Neural cell (in vitro differentiated cells): ENCODE data around the gene ITGB4. TPM values are rescaled to one million over a fixed set of nuclear protein-coding genes. Genes with fewer than 3 reads are reported as not detected.

Experiments
- H2AFZ ChIP-seq: fragments of 200-600, 300-800 bp; sonication (generic), shearing (Covaris generic); 2 replicates; pipeline ENCODE4 v1.6.0; 2014; ENCODE audit warnings: low read depth, mild to moderate bottlenecking, antibody characterized with exemption, low read length, moderate library complexity
- H3F3A ChIP-seq: fragments of 200-600 bp; shearing (Covaris generic); 2 replicates; pipeline ENCODE4 v1.6.1; 2016; ENCODE audit warnings: mild to moderate bottlenecking, moderate library complexity, mixed read lengths, antibody characterized with exemption, low read length; ENCODE audit not compliant: insufficient read depth, poor library complexity, severe bottlenecking
- H3K27ac ChIP-seq: fragments of 200-600, 300-800 bp; sonication (generic), shearing (Covaris generic); 2 replicates; pipeline ENCODE4 v1.5.1; 2014; ENCODE audit warnings: mild to moderate bottlenecking, low read length, moderate library complexity
- H3K27me3 ChIP-seq: fragments of 300-800, 200-600 bp; sonication (generic), shearing (Covaris generic); 2 replicates; pipeline ENCODE4 v1.6.0; 2014; ENCODE audit warnings: mild to moderate bottlenecking, low read depth, low read length, moderate library complexity; ENCODE audit not compliant: insufficient read depth
- H3K36me3 ChIP-seq: fragments of 300-800, 200-600 bp; sonication (generic), shearing (Covaris generic); 2 replicates; pipeline ENCODE4 v1.5.1; 2014; ENCODE audit warnings: mild to moderate bottlenecking, antibody characterized with exemption, low read length, moderate library complexity; ENCODE audit not compliant: insufficient read depth
- H3K4me2 ChIP-seq: fragments of 300-800, 200-600 bp; sonication (generic), shearing (Covaris generic); 2 replicates; pipeline ENCODE4 v1.6.0; 2014; ENCODE audit warnings: mild to moderate bottlenecking, low read length
- H3K4me3 ChIP-seq: fragments of 300-800, 200-600 bp; sonication (generic), shearing (Covaris generic); 2 replicates; pipeline ENCODE4 v1.5.1; 2014; ENCODE audit warnings: mild to moderate bottlenecking, low read length, moderate library complexity
- H3K79me2 ChIP-seq: fragments of 200-600 bp; shearing (Covaris generic); replicated peaks from 2 replicates; pipeline ENCODE4 v1.6.0; 2014; ENCODE audit warnings: mild to moderate bottlenecking, low read length, moderate library complexity; ENCODE audit not compliant: insufficient read depth
- H3K9ac ChIP-seq: fragments of 300-800, 200-600 bp; sonication (generic), shearing (Covaris generic); 2 replicates; pipeline ENCODE4 v1.6.1; 2016; ENCODE audit warnings: mild to moderate bottlenecking, low read length, mixed read lengths
- H3K9me2 ChIP-seq: fragments of 200-600 bp; shearing (Covaris generic); 2 replicates; pipeline ENCODE4 v1.6.1; 2016; ENCODE audit warnings: mild to moderate bottlenecking, low read length, mixed read lengths; ENCODE audit not compliant: insufficient read depth
- H3K9me3 ChIP-seq: fragments of 200-600, 300-800 bp; sonication (generic), shearing (Covaris generic); 2 replicates; pipeline ENCODE4 v1.6.1; 2016; ENCODE audit warnings: mild to moderate bottlenecking, mixed run types, low read length, moderate library complexity, mixed read lengths
- H4K20me1 ChIP-seq: fragments of 200-600 bp; shearing (Covaris generic); 2 replicates; pipeline ENCODE4 v1.6.1; 2016; ENCODE audit warnings: mild to moderate bottlenecking, mixed run types; ENCODE audit not compliant: insufficient read depth
- EP300 ChIP-seq: fragments of 450-650 bp; conservative IDR thresholded peaks from 2 replicates; pipeline ENCODE4 v1.6.1; 2014; ENCODE audit warnings: antibody characterized with exemption, mild to moderate bottlenecking, moderate library complexity; ENCODE audit not compliant: poor library complexity, severe bottlenecking
- EZH2 ChIP-seq: fragments of 200-600, 300-800 bp; shearing (Covaris generic), sonication (generic); IDR thresholded peaks from 2 replicates; pipeline ENCODE4 v1.6.1; 2014; ENCODE audit warnings: antibody characterized with exemption, low read length, borderline replicate concordance, mild to moderate bottlenecking; ENCODE audit not compliant: insufficient read depth, poor library complexity, severe bottlenecking
- MXI1 ChIP-seq: fragments of 450-650 bp; conservative IDR thresholded peaks from 2 replicates; pipeline ENCODE4 v1.6.1; 2014; ENCODE audit warnings: antibody characterized with exemption, mild to moderate bottlenecking; ENCODE audit not compliant: poor library complexity, severe bottlenecking
- POLR2AphosphoS5 ChIP-seq: IDR thresholded peaks from 2 replicates; pipeline ENCODE4 v1.6.1; 2012
- RAD21 ChIP-seq: fragments of 450-650 bp; conservative IDR thresholded peaks from 2 replicates; pipeline ENCODE4 v1.6.1; 2014; ENCODE audit warnings: antibody characterized with exemption, mild to moderate bottlenecking, moderate library complexity
- SMC3 ChIP-seq: fragments of 450-650 bp; conservative IDR thresholded peaks from 2 replicates; pipeline ENCODE4 v1.6.1; 2014; ENCODE audit warnings: antibody characterized with exemption, mild to moderate bottlenecking, moderate library complexity; ENCODE audit not compliant: poor library complexity
- TAF1 ChIP-seq: IDR thresholded peaks from 2 replicates; pipeline ENCODE4 v1.6.1; 2012; ENCODE audit warnings: low read depth
- polyA plus RNA-seq: library from polyadenylated mRNA; depleted of rRNA; stranded (reverse); fragments of >200 nt; gene quantifications from 2 replicates; pipeline ENCODE4 v1.2.3, GENCODE V29; 2014
- TF ChIP-seq, protein P1 (sequence below): fragments of 450-650 bp; IDR thresholded peaks from 2 replicates; pipeline ENCODE4 v1.5.1; 2014; ENCODE audit warnings: antibody characterized with exemption, mild to moderate bottlenecking, moderate library complexity; ENCODE audit not compliant: poor library complexity, severe bottlenecking
- TF ChIP-seq, protein P2 (sequence below): IDR thresholded peaks from 2 replicates; pipeline ENCODE4 v1.6.1; 2012; ENCODE audit warnings: borderline replicate concordance

The ITGB4 gene
- polyA plus RNA-seq, 1 donor from 2014 or later: not detected

GRCh38 chr17:75692976-75693375, 28.3 kb upstream of the ITGB4 start:
- Histone ChIP-seq H3K27me3 (no peaks in the 10 kb centered on the region), H3K79me2 (no peaks in the 10 kb centered on the region), H3F3A (no peaks in the 10 kb centered on the region), H3K4me3 (no peak overlapping the region), H2AFZ (no peak overlapping the region), H3K36me3 (no peaks in the 10 kb centered on the region), H4K20me1 (no peaks in the 10 kb centered on the region), H3K4me2 (no peak overlapping the region), H3K9me3 (no peaks in the 10 kb centered on the region), H3K9me2 (no peaks in the 10 kb centered on the region), H3K27ac (no peak overlapping the region), H3K9ac (no peak overlapping the region)
- TF ChIP-seq, protein P1, sequence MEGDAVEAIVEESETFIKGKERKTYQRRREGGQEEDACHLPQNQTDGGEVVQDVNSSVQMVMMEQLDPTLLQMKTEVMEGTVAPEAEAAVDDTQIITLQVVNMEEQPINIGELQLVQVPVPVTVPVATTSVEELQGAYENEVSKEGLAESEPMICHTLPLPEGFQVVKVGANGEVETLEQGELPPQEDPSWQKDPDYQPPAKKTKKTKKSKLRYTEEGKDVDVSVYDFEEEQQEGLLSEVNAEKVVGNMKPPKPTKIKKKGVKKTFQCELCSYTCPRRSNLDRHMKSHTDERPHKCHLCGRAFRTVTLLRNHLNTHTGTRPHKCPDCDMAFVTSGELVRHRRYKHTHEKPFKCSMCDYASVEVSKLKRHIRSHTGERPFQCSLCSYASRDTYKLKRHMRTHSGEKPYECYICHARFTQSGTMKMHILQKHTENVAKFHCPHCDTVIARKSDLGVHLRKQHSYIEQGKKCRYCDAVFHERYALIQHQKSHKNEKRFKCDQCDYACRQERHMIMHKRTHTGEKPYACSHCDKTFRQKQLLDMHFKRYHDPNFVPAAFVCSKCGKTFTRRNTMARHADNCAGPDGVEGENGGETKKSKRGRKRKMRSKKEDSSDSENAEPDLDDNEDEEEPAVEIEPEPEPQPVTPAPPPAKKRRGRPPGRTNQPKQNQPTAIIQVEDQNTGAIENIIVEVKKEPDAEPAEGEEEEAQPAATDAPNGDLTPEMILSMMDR: no peak
- TF ChIP-seq RAD21 (no peak), TAF1 (no peak), SMC3 (no peak), MXI1 (no peak), EP300 (no peak), EZH2 (no peak), POLR2AphosphoS5 (no peak)
- TF ChIP-seq, protein P2, sequence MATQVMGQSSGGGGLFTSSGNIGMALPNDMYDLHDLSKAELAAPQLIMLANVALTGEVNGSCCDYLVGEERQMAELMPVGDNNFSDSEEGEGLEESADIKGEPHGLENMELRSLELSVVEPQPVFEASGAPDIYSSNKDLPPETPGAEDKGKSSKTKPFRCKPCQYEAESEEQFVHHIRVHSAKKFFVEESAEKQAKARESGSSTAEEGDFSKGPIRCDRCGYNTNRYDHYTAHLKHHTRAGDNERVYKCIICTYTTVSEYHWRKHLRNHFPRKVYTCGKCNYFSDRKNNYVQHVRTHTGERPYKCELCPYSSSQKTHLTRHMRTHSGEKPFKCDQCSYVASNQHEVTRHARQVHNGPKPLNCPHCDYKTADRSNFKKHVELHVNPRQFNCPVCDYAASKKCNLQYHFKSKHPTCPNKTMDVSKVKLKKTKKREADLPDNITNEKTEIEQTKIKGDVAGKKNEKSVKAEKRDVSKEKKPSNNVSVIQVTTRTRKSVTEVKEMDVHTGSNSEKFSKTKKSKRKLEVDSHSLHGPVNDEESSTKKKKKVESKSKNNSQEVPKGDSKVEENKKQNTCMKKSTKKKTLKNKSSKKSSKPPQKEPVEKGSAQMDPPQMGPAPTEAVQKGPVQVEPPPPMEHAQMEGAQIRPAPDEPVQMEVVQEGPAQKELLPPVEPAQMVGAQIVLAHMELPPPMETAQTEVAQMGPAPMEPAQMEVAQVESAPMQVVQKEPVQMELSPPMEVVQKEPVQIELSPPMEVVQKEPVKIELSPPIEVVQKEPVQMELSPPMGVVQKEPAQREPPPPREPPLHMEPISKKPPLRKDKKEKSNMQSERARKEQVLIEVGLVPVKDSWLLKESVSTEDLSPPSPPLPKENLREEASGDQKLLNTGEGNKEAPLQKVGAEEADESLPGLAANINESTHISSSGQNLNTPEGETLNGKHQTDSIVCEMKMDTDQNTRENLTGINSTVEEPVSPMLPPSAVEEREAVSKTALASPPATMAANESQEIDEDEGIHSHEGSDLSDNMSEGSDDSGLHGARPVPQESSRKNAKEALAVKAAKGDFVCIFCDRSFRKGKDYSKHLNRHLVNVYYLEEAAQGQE: no peak

DNA sequence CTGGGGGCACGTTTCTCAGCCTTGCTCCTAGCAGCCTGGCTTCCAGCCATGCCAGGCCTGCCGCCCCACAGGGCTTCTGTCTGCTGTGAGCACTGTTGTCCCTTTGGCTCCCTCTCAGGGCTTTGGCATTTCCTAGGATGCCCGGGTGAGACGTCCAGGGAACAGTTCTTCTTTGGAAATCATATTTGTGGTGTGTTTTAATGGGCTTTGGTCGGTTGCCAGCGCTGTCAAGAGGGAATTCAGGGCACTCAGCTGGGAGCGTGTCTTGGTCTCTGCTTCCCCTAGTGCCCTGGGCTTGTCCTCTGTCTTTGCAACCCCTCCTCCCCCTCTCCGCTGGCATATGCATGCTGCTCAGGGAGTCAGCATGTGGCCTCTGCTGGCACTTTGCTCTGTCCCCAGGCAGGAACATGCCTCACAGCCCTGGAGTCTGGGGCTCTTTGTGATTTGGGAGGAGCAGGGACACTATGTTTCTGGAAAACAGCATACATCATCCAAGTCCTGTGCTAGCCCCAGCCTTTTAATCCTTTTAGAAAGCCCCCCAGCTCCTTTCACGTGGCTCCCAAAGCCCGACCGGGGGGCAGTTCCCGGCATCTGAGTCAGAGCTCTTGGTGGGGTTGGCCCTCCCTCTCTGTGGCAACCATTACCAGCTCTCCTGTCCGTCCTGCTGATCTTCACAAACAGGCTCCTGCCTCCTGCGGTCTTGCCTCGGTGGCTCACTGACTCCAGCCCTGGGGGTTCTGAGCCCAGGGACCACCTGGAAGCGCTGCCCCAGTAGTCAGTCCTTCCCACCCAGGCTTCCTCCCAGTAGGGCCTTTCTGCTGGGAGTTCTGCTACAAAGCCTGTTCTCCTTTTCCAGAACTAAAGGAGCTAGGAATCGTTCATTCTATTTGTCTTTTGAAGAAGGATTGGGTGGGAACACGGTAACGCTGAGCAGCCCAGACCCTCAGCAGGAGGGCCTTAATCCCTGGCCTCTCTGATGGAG, 27.5 kb upstream of the ITGB4 start:
- Histone ChIP-seq H3K4me2 (no peak overlapping the region), H3F3A (no peaks in the 10 kb centered on the region), H3K36me3 (no peaks in the 10 kb centered on the region), H3K4me3 (no peak overlapping the region), H3K27me3 (no peaks in the 10 kb centered on the region), H3K9ac (no peak overlapping the region), H3K79me2 (no peaks in the 10 kb centered on the region), H2AFZ (no peak overlapping the region), H3K9me3 (no peaks in the 10 kb centered on the region), H4K20me1 (no peaks in the 10 kb centered on the region), H3K27ac (no peak overlapping the region), H3K9me2 (no peaks in the 10 kb centered on the region)
- TF ChIP-seq EP300 (no peak), RAD21 (no peak), POLR2AphosphoS5 (no peak), MXI1 (no peak)
- TF ChIP-seq, protein P2: no peak
- TF ChIP-seq, protein P1: no peak
